Measurements from ENCODE around the gene HHATL. TPM values are rescaled to one million over a fixed set of nuclear protein-coding genes. Genes with fewer than 3 reads are reported as not detected.

The HHATL gene
- total RNA-seq, 1 donor from 2014 or later, result not detected

GRCh38 chr3:42711491-42712343 lies 9.1 kb upstream of the HHATL start:
- Histone ChIP-seq H3K27ac (ENCODE audit: low read depth, low read length) (no peak overlapping the region), H3K4me1 (ENCODE audit: insufficient read depth, low read length) (no peaks in the 10 kb centered on the region), H3K4me3 (ENCODE audit: insufficient read depth, low read depth, low read length) (no peak overlapping the region), H3K36me3 (ENCODE audit: insufficient read depth, low read length) (no peaks in the 10 kb centered on the region), H3K79me2 (ENCODE audit: insufficient read depth, low read length) (no peaks in the 10 kb centered on the region), H4K20me1 (ENCODE audit: insufficient read depth, low read length) (no peaks in the 10 kb centered on the region), H3K27me3 (ENCODE audit: insufficient read depth, low read length) (peaks cover 3% of the 10 kb centered on the region), H3K9me3 (ENCODE audit: insufficient read depth, low read depth, low read length) (no peaks in the 10 kb centered on the region), H3K9ac (ENCODE audit: low read length) (no peak overlapping the region), H2AFZ (ENCODE audit: low read depth, low read length) (no peak overlapping the region), H3K4me2 (ENCODE audit: low read length) (no peak overlapping the region)
- H3K27me3 Mint-ChIP-seq (ENCODE audit: low read depth, unreplicated experiment), result peaks cover 28% of the 10 kb centered on the region
- no peaks in the 10 kb centered on the region for H3K36me3 Mint-ChIP-seq (ENCODE audit: low read depth, unreplicated experiment)
- no peak for DNase-seq (ENCODE audit: low read depth)
- H3K4me3 Mint-ChIP-seq (ENCODE audit: unreplicated experiment), result no peak overlapping the region
- H3K9me3 Mint-ChIP-seq (ENCODE audit: unreplicated experiment), result no peaks in the 10 kb centered on the region
- no peak for FAIRE-seq
- TF ChIP-seq EZH2 (IDR thresholded peaks at IDR 0.05; ENCODE audit: insufficient read depth, low read length), result no peak
- TF ChIP-seq, protein P1, sequence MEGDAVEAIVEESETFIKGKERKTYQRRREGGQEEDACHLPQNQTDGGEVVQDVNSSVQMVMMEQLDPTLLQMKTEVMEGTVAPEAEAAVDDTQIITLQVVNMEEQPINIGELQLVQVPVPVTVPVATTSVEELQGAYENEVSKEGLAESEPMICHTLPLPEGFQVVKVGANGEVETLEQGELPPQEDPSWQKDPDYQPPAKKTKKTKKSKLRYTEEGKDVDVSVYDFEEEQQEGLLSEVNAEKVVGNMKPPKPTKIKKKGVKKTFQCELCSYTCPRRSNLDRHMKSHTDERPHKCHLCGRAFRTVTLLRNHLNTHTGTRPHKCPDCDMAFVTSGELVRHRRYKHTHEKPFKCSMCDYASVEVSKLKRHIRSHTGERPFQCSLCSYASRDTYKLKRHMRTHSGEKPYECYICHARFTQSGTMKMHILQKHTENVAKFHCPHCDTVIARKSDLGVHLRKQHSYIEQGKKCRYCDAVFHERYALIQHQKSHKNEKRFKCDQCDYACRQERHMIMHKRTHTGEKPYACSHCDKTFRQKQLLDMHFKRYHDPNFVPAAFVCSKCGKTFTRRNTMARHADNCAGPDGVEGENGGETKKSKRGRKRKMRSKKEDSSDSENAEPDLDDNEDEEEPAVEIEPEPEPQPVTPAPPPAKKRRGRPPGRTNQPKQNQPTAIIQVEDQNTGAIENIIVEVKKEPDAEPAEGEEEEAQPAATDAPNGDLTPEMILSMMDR (IDR thresholded peaks at IDR 0.05; ENCODE audit: insufficient read depth, low read depth, low read length), result peak; percentile 5
- no peak overlapping the region for H3K27ac Mint-ChIP-seq (ENCODE audit: unreplicated experiment)
- no peaks in the 10 kb centered on the region for H3K4me1 Mint-ChIP-seq (ENCODE audit: low read depth, unreplicated experiment)

DNA sequence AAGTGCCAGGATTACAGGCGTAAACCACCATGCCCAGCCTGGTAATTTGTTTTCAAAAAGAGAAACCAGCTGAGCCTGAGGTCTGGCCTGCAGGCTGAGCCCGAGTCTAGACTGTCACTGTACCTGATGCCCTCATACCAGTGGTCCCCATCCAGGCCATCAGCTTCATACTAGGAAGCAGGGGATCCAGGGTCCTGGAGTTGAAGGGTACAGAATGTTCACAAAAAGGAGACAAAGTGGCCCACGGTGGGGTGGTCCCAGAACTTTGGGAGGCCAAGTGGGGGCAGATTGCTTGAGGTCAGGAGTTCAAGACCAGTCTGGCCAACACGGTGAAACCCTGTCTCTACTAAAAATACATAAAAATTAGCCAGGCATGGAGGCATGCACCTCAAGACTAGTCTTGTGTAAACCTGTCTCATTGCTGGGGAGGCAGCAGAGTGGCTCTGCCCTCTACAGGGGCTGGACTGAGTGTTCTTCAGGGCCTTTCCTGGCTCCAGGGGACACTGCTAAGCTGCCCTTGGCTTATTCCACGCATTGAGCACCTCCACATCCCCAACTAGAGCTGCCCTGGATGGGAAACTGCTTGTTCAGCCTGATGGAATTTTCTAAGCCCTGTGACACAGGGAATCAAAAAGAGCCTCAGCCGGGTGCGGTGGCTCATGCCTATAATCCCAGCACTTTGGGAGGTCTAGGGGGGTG lies 7.9 kb upstream of the HHATL start:
- no peak overlapping the region for H3K4me3 ChIP-seq (ENCODE audit: insufficient read depth, low read depth, low read length)
- H3K4me1 ChIP-seq (ENCODE audit: insufficient read depth, low read length), result no peaks in the 10 kb centered on the region
- Mint-ChIP-seq H3K4me3 (ENCODE audit: unreplicated experiment) (no peak overlapping the region), H3K9me3 (ENCODE audit: unreplicated experiment) (no peaks in the 10 kb centered on the region), H3K27me3 (ENCODE audit: low read depth, unreplicated experiment) (peaks cover 38% of the 10 kb centered on the region), H3K36me3 (ENCODE audit: low read depth, unreplicated experiment) (no peaks in the 10 kb centered on the region), H3K4me1 (ENCODE audit: low read depth, unreplicated experiment) (no peaks in the 10 kb centered on the region), H3K27ac (ENCODE audit: unreplicated experiment) (no peak overlapping the region)
- H2AFZ ChIP-seq (ENCODE audit: low read depth, low read length), result no peak overlapping the region
- no peaks in the 10 kb centered on the region for H4K20me1 ChIP-seq (ENCODE audit: insufficient read depth, low read length)
- no peaks in the 10 kb centered on the region for H3K9me3 ChIP-seq (ENCODE audit: insufficient read depth, low read depth, low read length)
- no peak overlapping the region for H3K9ac ChIP-seq (ENCODE audit: low read length)
- TF ChIP-seq, protein P1 (IDR thresholded peaks at IDR 0.05; ENCODE audit: insufficient read depth, low read depth, low read length), result no peak
- no peak for TF ChIP-seq EZH2 (IDR thresholded peaks at IDR 0.05; ENCODE audit: insufficient read depth, low read length)
- DNase-seq (ENCODE audit: low read depth) (no peak), FAIRE-seq (no peak)
- H3K27me3 ChIP-seq (ENCODE audit: insufficient read depth, low read length), result peaks cover 3% of the 10 kb centered on the region
- no peak overlapping the region for H3K27ac ChIP-seq (ENCODE audit: low read depth, low read length)
- no peaks in the 10 kb centered on the region for H3K36me3 ChIP-seq (ENCODE audit: insufficient read depth, low read length)
- H3K4me2 ChIP-seq (ENCODE audit: low read length), result no peak overlapping the region
- H3K79me2 ChIP-seq (ENCODE audit: insufficient read depth, low read length), result no peaks in the 10 kb centered on the region
